ENCODE data around the gene ASRGL1. TPM values are rescaled to one million over a fixed set of nuclear protein-coding genes. Genes with fewer than 3 reads are reported as not detected.

The ASRGL1 gene
- total and polyA plus RNA-seq, 2 donors from 2014 or later: 62.2 to 85.6 TPM

DNA sequence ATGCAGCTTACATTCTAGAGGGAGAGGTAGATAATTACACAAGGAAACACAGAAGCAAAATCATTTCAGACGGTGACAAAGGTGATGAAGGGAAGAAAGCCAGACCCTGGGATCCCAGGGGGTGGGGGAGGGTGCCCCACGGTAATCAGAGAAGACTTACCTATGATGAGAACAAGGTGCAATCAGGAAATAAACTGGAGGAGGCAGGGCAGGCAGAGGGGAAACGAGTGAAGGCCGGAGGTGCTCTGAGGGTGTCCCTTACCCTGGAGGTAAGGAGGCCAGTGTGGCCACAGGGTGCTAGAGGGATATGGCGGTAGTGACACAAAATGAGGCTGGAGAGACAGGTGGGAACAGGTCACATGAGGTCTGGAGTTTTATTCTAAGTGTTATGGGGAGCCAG, 67.7 kb downstream of the ASRGL1 start:
- Histone ChIP-seq H3K36me3 (ENCODE audit: control insufficient read depth in 2 of 3, insufficient read depth in 3 of 3, low read length in 3 of 3) (no peaks in the 10 kb centered on the region), H3K4me3 (ENCODE audit: low read length in 3 of 3) (no peak overlapping the region), H3K27me3 (ENCODE audit: control insufficient read depth, insufficient read depth, low read length) (no peaks in the 10 kb centered on the region), H3K27ac (ENCODE audit: low read depth in 2 of 2, low read length in 2 of 2) (no peak overlapping the region), H3K9me3 (ENCODE audit: control insufficient read depth in 2 of 3, insufficient read depth in 1 of 3, low read length in 3 of 3) (no peaks in the 10 kb centered on the region), H3K4me1 (ENCODE audit: control insufficient read depth in 2 of 3, insufficient read depth in 2 of 3, low read depth in 1 of 3, low read length in 3 of 3) (peaks cover 0 to 13% (median 0%) of the 10 kb centered on the region in 3 donors), H3K9ac (ENCODE audit: low read length in 3 of 3) (no peak overlapping the region)
- DNase-seq (no peak), FAIRE-seq (no peak)
- intact Hi-C loops (cut with DNase I): no loop called here
- TF ChIP-seq, protein P1, sequence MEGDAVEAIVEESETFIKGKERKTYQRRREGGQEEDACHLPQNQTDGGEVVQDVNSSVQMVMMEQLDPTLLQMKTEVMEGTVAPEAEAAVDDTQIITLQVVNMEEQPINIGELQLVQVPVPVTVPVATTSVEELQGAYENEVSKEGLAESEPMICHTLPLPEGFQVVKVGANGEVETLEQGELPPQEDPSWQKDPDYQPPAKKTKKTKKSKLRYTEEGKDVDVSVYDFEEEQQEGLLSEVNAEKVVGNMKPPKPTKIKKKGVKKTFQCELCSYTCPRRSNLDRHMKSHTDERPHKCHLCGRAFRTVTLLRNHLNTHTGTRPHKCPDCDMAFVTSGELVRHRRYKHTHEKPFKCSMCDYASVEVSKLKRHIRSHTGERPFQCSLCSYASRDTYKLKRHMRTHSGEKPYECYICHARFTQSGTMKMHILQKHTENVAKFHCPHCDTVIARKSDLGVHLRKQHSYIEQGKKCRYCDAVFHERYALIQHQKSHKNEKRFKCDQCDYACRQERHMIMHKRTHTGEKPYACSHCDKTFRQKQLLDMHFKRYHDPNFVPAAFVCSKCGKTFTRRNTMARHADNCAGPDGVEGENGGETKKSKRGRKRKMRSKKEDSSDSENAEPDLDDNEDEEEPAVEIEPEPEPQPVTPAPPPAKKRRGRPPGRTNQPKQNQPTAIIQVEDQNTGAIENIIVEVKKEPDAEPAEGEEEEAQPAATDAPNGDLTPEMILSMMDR (IDR thresholded peaks at IDR 0.05; ENCODE audit: borderline replicate concordance, extremely low read depth, insufficient read depth): no peak

DNA sequence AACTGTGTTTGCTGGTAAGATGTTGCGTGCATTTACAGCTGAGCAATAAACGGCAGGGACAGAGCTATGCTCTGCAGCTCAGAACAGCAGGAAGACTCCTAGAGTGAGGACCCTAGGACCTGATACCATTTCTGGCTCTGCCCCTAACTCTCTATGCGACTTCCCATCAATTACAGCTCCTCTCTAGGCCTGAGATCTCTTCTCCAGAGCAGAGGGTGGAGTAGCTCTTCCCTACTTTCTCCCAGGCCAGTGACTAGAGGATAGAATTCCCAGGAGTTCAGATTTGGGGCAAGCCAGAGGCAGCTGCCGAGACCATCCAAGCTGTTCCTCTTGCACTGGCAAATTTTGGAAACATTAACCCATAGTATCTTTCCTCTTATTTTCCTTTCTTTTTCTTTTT, 68.8 kb downstream of the ASRGL1 start:
- TF ChIP-seq, protein P1 (IDR thresholded peaks at IDR 0.05; ENCODE audit: borderline replicate concordance, extremely low read depth, insufficient read depth): no peak
- Histone ChIP-seq H3K9me3 (ENCODE audit: control insufficient read depth in 2 of 3, insufficient read depth in 1 of 3, low read length in 3 of 3) (no peaks in the 10 kb centered on the region), H3K36me3 (ENCODE audit: control insufficient read depth in 2 of 3, insufficient read depth in 3 of 3, low read length in 3 of 3) (no peaks in the 10 kb centered on the region), H3K4me3 (ENCODE audit: low read length in 3 of 3) (no peak overlapping the region), H3K27me3 (ENCODE audit: control insufficient read depth, insufficient read depth, low read length) (no peaks in the 10 kb centered on the region), H3K4me1 (ENCODE audit: control insufficient read depth in 2 of 3, insufficient read depth in 2 of 3, low read depth in 1 of 3, low read length in 3 of 3) (peaks cover 0 to 10% (median 0%) of the 10 kb centered on the region in 3 donors), H3K9ac (ENCODE audit: low read length in 3 of 3) (no peak overlapping the region), H3K27ac (ENCODE audit: low read depth in 2 of 2, low read length in 2 of 2) (no peak overlapping the region)
- DNase-seq (no peak), FAIRE-seq (no peak)
- intact Hi-C loops (cut with DNase I): no loop called here

DNA sequence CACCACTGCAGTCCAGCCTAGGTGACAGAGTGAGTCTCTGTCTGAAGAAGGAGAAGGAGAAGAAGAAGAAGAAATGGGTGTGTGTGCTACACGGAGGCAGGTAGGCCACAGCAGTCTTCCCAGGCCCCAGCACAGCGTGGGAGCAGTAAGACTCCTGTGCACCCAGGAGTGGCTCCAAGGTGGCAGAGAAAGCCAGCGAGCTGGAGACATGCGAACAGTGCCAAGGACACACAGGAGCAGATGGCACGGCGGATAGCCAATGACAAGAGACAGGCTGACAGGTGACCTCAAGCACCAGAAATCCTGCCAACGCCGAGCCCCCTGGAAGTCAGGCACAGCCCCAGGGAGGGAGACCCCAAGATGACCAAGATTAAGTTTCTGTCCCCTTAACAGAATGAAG, 72.6 kb downstream of the ASRGL1 start:
- intact Hi-C loops (cut with DNase I): no loop called here
- H3K4me1 ChIP-seq (ENCODE audit: control insufficient read depth in 2 of 3, insufficient read depth in 2 of 3, low read depth in 1 of 3, low read length in 3 of 3): no peaks in the 10 kb centered on the region
- DNase-seq (no peak), FAIRE-seq (no peak)
- H3K9me3 ChIP-seq (ENCODE audit: control insufficient read depth in 2 of 3, insufficient read depth in 1 of 3, low read length in 3 of 3): no peaks in the 10 kb centered on the region
- no peak overlapping the region for H3K27ac ChIP-seq (ENCODE audit: low read depth in 2 of 2, low read length in 2 of 2)
- no peaks in the 10 kb centered on the region for H3K27me3 ChIP-seq (ENCODE audit: control insufficient read depth, insufficient read depth, low read length)
- H3K9ac ChIP-seq (ENCODE audit: low read length in 3 of 3): no peak overlapping the region
- H3K36me3 ChIP-seq (ENCODE audit: control insufficient read depth in 2 of 3, insufficient read depth in 3 of 3, low read length in 3 of 3): no peaks in the 10 kb centered on the region
- TF ChIP-seq, protein P1 (IDR thresholded peaks at IDR 0.05; ENCODE audit: borderline replicate concordance, extremely low read depth, insufficient read depth): no peak
- no peak overlapping the region for H3K4me3 ChIP-seq (ENCODE audit: low read length in 3 of 3)

DNA sequence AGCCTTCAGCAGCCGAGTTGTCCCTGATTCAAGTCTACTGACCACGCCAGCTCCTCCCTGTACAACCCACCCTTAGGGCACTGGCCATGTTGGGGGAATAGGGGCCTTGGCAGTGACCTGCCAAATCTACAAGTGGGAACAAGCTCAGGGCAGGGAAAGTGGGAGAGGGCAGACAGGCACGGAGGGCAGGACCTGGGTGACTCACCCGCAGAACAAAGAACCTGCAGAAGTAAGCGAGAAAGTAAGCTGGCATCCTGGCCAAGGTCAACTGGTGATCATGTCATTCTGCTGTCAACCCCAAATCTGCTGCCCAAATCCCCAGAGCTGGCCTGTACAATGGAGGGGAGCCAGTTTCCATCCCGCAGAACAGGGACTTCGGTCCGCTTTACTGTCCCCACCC, 73.7 kb downstream of the ASRGL1 start:
- TF ChIP-seq, protein P1 (IDR thresholded peaks at IDR 0.05; ENCODE audit: borderline replicate concordance, extremely low read depth, insufficient read depth): no peak
- H3K9ac ChIP-seq (ENCODE audit: low read length in 3 of 3): no peak overlapping the region
- DNase-seq (no peak), FAIRE-seq (no peak)
- no peaks in the 10 kb centered on the region for H3K27me3 ChIP-seq (ENCODE audit: control insufficient read depth, insufficient read depth, low read length)
- no peaks in the 10 kb centered on the region for H3K4me1 ChIP-seq (ENCODE audit: control insufficient read depth in 2 of 3, insufficient read depth in 2 of 3, low read depth in 1 of 3, low read length in 3 of 3)
- no peaks in the 10 kb centered on the region for H3K9me3 ChIP-seq (ENCODE audit: control insufficient read depth in 2 of 3, insufficient read depth in 1 of 3, low read length in 3 of 3)
- H3K36me3 ChIP-seq (ENCODE audit: control insufficient read depth in 2 of 3, insufficient read depth in 3 of 3, low read length in 3 of 3): no peaks in the 10 kb centered on the region
- no peak overlapping the region for H3K4me3 ChIP-seq (ENCODE audit: low read length in 3 of 3)
- intact Hi-C loops (cut with DNase I): no loop called here
- no peak overlapping the region for H3K27ac ChIP-seq (ENCODE audit: low read depth in 2 of 2, low read length in 2 of 2)
